Fibroblast of peridontal ligament (primary cell): ENCODE results near the gene DUOXA2.
"Not testable (repeated sequence)": the region's sequence is repeated elsewhere in the genome, so short reads cannot be mapped to it uniquely, and the experiment has no call there.

Experiments used
- DNase-seq: peaks from one replicate; pipeline ENCODE4 v3.0.0-alpha.2; 2010; ENCODE audit errors: extremely low read depth

DUOXA2 gene

GRCh38 chr15:45114076-45114750, at the start of gene DUOXA2, which contains the start of gene DUOX2:
DUOXA2 (plus strand) TSS chr15:45114326; CDS start chr15:45114606, 280 bp downstream.
DUOX2 (minus strand) TSS chr15:45114172; CDS start chr15:45113411, 761 bp downstream.
- DNase-seq: no peak

GRCh38 chr15:45064386-45064785, 49.7 kb upstream of the DUOXA2 start:
- DNase-seq: peak; percentile 35

- not testable (repeated sequence) for DNase-seq
These were observed 44.2 kb upstream of the DUOXA2 start for GRCh38 chr15:45069942-45070360.

GRCh38 chr15:45073602-45074001, 40.5 kb upstream of the DUOXA2 start:
- DNase-seq: not testable (repeated sequence)

GRCh38 chr15:45075440-45076320, 38.4 kb upstream of the DUOXA2 start:
- not testable (repeated sequence) for DNase-seq

- not testable (repeated sequence) for DNase-seq
These were observed 36.7 kb upstream of the DUOXA2 start for GRCh38 chr15:45077391-45077790.

GRCh38 chr15:45079201-45079600, 34.9 kb upstream of the DUOXA2 start:
- not testable (repeated sequence) for DNase-seq

- not testable (repeated sequence) for DNase-seq
These were observed 34.4 kb upstream of the DUOXA2 start for GRCh38 chr15:45079628-45080246.

GRCh38 chr15:45080593-45080992, 33.5 kb upstream of the DUOXA2 start:
- not testable (repeated sequence) for DNase-seq

GRCh38 chr15:45082412-45082811, 31.7 kb upstream of the DUOXA2 start:
- DNase-seq: not testable (repeated sequence)

GRCh38 chr15:45083223-45083622, 30.9 kb upstream of the DUOXA2 start:
- DNase-seq: no peak

GRCh38 chr15:45084163-45084562, 30.0 kb upstream of the DUOXA2 start:
- DNase-seq: no peak

GRCh38 chr15:45087513-45087912, 26.6 kb upstream of the DUOXA2 start:
- no peak for DNase-seq

GRCh38 chr15:45088801-45089711, 25.1 kb upstream of the DUOXA2 start:
- DNase-seq: no peak

GRCh38 chr15:45089712-45090373, 24.3 kb upstream of the DUOXA2 start:
- no peak for DNase-seq

- peak; percentile 47 for DNase-seq
These were observed 23.0 kb upstream of the DUOXA2 start for GRCh38 chr15:45091161-45091560.

GRCh38 chr15:45091576-45091975, 22.6 kb upstream of the DUOXA2 start:
- no peak for DNase-seq

GRCh38 chr15:45093013-45093412, 21.1 kb upstream of the DUOXA2 start:
- DNase-seq: no peak

- DNase-seq: no peak
These were observed 20.3 kb upstream of the DUOXA2 start for GRCh38 chr15:45093622-45094357.

- no peak for DNase-seq
These were observed 19.8 kb upstream of the DUOXA2 start for GRCh38 chr15:45094358-45094730.
